T-helper 2 cell treated with Interferon-gamma antibody and Interleukin-4, amounts not matched to agents 100 ng/mL and 5 ng/mL, for 36 hours (primary cell): ENCODE results near the gene C2. TPM values are rescaled to one million over a fixed set of nuclear protein-coding genes. Genes with fewer than 3 reads are reported as not detected.
"Not testable (repeated sequence)": the region's sequence is repeated elsewhere in the genome, so short reads cannot be mapped to it uniquely, and the experiment has no call there.

Source experiments
- intact Hi-C: fragments of 100-400 bp; cut with micrococcal nuclease; formaldehyde crosslinking; loops from one replicate; pipeline ENCODE4 v1.15.1; 2023
- total RNA-seq: library from RNA; stranded (reverse); gene quantifications from 2 replicates; pipeline ENCODE4 v1.2.3, GENCODE V29; 2022

The C2 gene
- total RNA-seq, 1 donor from 2014 or later = 1.5 TPM

DNA sequence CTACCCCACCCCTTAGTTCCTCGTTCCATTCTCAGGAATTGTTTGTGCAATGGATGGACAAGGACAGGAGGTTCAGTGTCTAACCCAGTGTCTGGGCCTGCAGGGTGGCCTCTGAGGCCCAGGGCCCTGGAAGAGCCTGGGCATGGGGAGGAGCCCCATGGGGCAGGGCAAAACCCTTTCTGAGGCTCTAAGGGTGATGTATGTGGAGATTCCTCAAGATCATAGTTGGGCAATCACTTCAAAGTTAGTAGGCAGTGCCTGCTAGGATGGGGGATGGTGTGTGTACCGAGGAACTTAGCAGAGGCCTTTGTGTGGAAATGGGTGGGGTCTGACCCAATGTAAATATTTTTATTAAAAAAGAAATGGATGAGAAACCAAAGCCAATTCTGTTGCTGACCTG, 6.7 kb upstream of the C2 start:
- intact Hi-C loops = no loop called here

DNA sequence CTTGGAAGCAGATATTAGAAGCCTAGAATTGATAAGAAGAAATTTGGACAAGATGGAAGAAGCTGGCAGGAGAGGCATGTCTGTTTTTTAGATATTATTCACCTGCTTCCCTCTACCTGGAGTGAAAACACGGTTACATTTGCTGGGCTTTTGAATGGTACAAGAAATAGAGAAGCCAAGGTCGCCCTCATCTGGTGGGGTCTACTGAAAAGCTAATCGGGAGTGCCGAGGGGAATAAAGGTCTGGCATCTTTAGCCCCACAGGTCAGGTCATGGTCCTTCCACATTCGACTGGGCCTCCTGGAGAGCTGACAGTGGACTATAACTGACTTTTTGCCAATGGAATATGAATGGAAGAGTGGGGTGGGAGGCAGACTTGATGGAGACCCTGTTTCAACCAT, 4.6 kb upstream of the C2 start:
- intact Hi-C loops = no loop called here

GRCh38 chr6:31927863-31928671, 550 bp downstream of the C2 start:
- intact Hi-C loops = no loop called here

DNA sequence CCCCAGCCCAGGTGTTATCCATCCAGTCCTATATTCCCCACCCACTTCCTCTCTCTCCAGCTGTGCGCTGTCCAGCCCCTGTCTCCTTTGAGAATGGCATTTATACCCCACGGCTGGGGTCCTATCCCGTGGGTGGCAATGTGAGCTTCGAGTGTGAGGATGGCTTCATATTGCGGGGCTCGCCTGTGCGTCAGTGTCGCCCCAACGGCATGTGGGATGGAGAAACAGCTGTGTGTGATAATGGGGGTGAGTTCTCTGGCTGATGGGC, 1.1 kb downstream of the C2 start:
- intact Hi-C loops = no loop called here

GRCh38 chr6:31930962-31931361, 3.4 kb downstream of the C2 start:
- intact Hi-C loops = no loop called here

GRCh38 chr6:31932137-31932536, 4.6 kb downstream of the C2 start:
- intact Hi-C loops = not testable (repeated sequence)

GRCh38 chr6:31933537-31933936, 6.0 kb downstream of the C2 start:
- intact Hi-C loops = no loop called here

GRCh38 chr6:31935021-31935420, 7.5 kb downstream of the C2 start:
- intact Hi-C loops = no loop called here

GRCh38 chr6:31935823-31936222, 8.3 kb downstream of the C2 start:
- intact Hi-C loops = no loop called here

DNA sequence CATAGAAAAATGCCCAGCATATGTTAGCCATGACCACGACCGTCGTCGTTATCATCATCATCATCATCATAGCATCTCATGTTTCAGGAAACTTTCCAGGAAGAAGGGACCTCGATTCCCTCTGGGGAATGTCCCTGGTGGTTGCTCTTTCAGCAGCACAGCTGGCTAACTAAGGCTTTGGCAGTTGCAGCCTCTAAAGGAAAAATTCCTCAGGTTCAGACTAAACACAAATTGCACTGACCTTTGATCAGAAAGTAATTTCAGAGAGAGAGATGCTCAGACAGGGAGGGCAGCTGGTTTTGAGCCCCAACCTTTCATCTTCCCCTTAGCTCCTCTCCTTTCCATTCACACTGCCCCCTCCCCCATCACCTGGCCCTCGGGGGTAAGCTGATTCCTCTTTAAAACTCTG, 12.7 kb downstream of the C2 start:
- intact Hi-C loops = no loop called here

- intact Hi-C loops = no loop called here
These were observed 16.2 kb downstream of the C2 start for GRCh38 chr6:31943742-31944141.

DNA sequence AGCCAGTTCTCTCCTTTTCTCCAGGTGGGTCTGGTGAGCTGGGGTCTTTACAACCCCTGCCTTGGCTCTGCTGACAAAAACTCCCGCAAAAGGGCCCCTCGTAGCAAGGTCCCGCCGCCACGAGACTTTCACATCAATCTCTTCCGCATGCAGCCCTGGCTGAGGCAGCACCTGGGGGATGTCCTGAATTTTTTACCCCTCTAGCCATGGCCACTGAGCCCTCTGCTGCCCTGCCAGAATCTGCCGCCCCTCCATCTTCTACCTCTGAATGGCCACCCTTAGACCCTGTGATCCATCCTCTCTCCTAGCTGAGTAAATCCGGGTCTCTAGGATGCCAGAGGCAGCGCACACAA, 17.6 kb downstream of the C2 start:
- intact Hi-C loops = no loop called here

DNA sequence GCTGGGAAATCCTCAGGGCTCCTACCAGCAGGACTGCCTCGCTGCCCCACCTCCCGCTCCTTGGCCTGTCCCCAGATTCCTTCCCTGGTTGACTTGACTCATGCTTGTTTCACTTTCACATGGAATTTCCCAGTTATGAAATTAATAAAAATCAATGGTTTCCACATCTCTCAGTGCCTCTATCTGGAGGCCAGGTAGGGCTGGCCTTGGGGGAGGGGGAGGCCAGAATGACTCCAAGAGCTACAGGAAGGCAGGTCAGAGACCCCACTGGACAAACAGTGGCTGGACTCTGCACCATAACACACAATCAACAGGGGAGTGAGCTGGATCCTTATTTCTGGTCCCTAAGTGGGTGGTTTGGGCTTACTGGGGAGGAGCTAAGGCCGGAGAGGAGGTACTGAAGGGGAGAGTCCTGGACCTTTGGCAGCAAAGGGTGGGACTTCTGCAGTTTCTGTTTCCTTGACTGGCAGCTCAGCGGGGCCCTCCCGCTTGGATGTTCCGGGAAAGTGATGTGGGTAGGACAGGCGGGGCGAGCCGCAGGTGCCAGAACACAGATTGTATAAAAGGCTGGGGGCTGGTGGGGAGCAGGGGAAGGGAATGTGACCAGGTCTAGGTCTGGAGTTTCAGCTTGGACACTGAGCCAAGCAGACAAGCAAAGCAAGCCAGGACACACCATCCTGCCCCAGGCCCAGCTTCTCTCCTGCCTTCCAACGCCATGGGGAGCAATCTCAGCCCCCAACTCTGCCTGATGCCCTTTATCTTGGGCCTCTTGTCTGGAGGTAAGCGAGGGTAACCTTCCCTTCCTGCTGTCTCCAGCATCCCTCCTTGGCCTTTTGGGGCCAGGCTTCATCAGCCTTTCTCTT, 18.2 kb downstream of the C2 start, which contains the start of gene CFB:
Gene CFB, plus strand, starts transcription at position 589 of the 863 bp plus-strand sequence. Its CDS starts 127 bp downstream, at position 716.
- intact Hi-C loops = no loop called here

DNA sequence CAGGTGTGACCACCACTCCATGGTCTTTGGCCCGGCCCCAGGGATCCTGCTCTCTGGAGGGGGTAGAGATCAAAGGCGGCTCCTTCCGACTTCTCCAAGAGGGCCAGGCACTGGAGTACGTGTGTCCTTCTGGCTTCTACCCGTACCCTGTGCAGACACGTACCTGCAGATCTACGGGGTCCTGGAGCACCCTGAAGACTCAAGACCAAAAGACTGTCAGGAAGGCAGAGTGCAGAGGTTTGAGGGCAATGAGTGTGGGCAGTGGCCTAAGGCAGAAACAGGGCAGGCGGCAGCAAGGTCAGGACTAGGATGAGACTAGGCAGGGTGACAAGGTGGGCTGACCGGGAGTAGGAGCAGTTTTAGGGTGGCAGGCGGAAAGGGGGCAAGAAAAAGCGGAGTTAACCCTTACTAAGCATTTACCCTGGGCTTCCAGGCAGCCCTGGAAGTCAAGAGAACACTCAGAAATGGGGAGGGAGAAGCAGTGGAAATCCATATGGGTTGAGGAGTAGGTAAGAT, 18.9 kb downstream of the C2 start:
- intact Hi-C loops = no loop called here

DNA sequence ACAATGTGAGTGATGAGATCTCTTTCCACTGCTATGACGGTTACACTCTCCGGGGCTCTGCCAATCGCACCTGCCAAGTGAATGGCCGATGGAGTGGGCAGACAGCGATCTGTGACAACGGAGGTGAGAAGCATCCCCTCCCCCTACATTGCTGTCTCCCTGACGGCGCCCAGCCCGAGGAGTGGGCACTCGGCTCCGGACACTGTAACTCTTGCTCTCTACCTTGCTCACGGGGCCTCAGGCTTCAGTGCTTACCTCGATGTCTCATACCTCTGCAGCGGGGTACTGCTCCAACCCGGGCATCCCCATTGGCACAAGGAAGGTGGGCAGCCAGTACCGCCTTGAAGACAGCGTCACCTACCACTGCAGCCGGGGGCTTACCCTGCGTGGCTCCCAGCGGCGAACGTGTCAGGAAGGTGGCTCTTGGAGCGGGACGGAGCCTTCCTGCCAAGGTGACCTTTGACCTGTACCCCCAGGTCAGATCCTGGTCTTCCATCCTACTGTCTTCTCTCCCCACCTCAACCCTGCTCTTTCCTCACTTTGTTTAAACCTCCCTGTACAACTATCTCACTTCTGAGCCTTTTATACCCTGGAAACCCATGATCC, 19.7 kb downstream of the C2 start:
- intact Hi-C loops = no loop called here

DNA sequence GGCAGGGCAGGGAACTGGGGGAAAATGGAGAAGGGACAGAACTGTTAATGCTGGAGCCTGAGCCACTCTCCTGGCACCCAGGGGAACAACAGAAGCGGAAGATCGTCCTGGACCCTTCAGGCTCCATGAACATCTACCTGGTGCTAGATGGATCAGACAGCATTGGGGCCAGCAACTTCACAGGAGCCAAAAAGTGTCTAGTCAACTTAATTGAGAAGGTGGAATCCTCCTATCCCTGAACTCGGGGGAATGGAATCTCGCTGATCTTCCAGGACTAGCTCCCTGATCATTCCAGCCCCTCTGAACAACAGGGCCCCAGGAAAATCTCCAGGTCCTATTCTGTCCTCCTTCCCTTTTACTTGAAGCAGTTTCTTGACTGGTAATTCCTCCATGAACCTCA, 20.3 kb downstream of the C2 start:
- intact Hi-C loops = no loop called here

DNA sequence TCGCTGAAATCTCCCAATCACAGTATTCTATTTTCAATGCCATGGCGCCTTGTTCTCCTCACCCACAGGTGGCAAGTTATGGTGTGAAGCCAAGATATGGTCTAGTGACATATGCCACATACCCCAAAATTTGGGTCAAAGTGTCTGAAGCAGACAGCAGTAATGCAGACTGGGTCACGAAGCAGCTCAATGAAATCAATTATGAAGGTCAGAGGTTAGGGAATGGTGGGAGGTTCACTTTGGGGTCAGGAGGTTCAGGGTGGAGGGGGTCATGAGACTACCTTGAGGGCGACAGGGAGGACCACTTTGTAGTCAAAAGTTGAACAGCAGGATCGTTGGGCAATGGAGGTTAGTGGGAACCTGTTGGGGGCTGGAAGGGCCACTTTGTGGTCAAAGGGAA, 20.8 kb downstream of the C2 start:
- intact Hi-C loops = no loop called here

- intact Hi-C loops = no loop called here
These were observed 21.4 kb downstream of the C2 start for GRCh38 chr6:31948753-31949413.

GRCh38 chr6:31949926-31950548, 22.5 kb downstream of the C2 start:
- intact Hi-C loops = loop anchor here (10.0 kb wide), 1 partner anchor 405 kb away; the partner anchor contains the start of genes ATP6V1G2, DDX39B and NFKBIL1

DNA sequence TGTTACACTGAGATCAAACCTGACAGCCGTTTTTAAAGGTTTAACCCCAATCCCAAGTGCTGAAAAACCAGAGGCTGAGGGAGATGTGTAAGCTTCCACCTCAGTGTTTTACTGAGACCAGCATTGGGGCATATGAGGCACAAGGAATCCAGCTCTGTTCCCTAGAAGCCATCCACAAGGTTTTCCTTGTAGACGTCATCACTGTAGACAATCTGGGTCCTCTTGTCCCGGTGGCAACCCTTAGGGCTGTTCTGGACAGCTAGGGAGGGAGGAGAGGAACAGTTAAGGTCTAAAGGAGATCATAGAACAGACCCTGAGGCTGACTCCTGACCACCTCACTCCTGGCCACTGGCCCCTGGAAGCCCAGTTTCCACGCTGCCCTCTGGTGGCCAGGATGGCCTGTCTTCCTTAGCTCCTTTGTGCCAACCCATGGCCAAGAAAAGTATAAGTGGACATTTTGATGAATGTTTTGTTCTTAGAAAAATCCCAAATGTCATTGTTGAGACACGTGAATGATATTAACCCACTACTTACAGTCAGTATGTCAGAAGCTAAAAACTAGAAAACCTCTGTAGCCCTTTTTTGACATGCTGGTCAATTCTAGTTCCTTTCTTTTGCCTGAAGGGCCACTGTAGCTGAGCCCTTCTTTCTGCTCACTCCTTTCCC, 24.8 kb downstream of the C2 start:
- intact Hi-C loops = loop anchor here (10.0 kb wide), 1 partner anchor 407 kb away; the partner anchor contains the start of genes ATP6V1G2, DDX39B and NFKBIL1
